ENCODE data around the gene MT1M.
"Not testable (repeated sequence)": the region's sequence is repeated elsewhere in the genome, so short reads cannot be mapped to it uniquely, and the experiment has no call there.

MT1M gene

GRCh38 chr16:56652600-56652999 is 20.1 kb downstream of the MT1M start:
- no peak for DNase-seq

- DNase-seq = no peak
Observed at GRCh38 chr16:56653218-56653617, 20.8 kb downstream of the MT1M start.

- peak; percentile 74 for DNase-seq
Observed at GRCh38 chr16:56657555-56658326, 25.3 kb downstream of the MT1M start, which contains the start of gene MT1F. MT1F (plus strand) TSS chr16:56657959; CDS start chr16:56658059, 100 bp downstream.

- DNase-seq = no peak
Observed at GRCh38 chr16:56658327-56658875, 25.9 kb downstream of the MT1M start.

DNA sequence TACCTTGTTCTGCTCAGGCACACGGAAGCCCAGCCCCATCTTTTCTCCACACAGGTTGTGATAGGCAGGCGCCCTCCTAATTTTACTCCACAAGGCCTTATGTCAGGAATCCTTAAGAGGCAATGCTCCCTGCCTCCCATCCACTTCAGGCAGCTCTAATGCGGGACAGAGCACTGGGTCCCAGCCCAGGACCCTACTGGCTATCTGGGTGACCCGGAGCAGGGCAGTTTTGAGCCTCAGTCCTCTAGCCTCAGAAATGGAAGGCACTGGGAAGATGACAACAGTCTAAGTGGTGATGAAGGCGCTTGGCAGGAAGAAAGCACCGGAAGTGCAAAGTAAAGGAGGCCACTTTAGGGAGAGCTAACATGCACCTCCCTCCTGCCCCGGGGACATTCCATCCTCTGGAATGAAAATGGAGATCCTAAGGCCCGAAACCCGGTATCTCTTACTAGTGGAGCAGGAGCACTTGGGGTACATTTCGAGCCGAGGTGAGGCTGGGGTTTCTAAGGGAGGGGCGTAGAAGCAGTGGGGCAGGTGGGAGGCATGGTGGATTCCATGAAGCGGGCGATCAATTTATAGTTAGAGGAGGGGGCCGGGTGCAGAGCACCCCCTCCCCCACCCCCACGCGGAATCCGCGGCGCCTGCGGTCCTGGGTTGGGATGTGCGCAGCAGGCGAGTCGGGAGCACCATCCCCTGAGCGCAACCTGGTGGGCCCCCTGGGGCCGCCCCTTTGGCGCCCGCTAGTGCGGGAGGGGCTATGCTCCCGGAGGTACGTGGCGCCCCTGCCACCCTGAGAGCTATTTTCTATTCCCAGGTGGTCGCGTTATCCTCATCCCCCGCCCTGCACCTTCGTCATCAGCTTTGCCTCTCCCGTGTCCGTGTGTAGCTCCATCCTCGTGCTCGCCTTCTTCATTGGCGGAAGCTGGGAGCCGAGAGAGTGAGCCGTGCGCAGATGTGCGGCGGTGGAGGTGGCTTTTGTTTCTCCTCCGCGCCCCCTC is 30.2 kb downstream of the MT1M start:
- no peak for DNase-seq

- DNase-seq = no peak
Observed at GRCh38 chr16:56664506-56664905, 32.0 kb downstream of the MT1M start.

DNA sequence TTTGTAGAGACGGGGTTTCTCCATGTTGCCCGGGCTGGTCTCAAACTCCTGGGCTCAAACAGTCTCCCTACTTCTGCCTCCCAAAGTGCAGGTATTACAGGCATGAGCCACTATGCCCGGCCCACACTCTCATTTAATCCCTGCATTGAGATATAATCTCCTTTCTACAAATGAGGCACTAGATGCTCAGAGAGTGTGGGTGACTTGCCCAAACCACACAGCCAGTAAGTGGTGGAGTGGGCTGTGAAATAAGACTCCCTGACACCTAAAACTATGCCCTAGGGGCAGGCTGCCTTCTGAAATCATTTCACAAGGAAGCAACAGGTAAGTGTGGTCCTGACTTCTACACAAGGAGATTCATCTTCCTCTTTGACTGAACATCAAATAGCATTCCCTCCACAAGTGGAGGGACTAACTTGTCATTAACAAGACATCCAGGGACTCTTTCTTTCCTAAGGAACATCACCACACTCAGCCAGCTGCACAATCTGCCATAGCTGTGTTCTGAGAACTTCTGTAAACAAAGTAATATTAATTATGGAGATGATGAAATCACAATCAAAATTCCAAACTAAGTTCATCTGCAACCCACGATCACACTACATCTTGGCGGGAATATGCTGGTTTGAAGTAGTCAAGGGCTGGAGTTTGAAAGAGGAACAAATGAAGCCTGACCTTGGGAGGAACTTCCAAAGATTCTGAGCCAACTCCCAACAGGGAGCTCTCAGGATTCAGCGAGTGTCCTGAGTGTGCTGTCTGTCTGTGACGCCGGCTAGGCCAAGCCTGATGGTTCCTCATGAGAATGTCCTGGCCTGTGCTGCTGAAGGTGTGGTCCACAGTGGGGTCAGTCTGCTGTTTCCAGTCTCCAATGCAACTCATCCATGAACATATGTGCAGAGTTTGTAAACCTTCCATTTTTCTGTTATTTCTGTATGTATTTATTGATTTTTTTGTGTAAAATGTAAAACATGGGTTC is 33.1 kb downstream of the MT1M start:
- not testable (repeated sequence) for DNase-seq

DNA sequence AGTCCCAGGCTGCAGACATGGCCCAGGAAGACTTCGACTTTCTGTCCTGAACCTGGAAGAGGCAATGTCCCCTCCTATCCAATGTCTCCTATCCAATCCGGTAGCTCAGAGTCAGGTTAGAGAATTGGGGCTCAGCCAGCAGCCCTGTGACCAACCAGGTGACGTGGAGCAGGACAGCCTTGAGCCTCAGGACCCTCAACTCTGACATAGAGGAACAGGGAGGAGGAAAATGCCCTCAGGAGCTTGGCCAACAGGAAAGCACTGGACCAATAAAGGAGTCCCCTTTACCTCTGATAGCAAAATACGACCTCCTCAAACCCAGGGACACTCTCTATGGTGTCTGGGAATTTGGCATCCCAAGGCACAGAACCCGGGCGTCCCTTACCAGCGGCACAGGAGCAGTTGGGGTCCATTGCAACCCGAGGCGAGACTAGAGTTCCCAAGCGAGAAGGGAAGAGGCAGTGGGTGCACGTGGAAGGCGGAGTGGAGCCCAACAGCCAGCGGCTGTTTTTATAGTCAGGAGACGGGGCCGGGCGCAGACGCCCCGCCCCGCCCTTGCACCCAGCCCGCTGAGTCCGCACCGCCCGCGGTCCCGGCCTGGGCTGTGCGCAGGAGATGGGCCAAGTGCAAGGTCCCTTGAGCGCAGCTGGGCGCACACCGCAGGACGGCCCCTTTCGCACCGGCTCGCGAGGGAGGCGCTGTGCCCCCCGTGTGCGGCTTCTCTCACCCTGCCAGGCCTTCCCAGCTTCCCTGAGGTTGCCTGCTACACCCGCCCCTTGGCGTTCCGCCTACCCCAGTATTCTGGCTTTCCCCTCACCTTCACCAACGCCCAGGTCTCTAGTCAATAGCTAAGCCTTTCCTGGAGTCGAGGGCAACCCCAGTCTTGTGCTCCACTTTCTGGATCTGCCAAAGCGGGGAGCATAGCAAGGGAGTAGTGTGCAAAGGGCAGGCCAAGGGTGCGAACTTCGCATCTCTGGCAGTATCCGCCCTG is 35.4 kb downstream of the MT1M start, which contains the start of gene MT1G:
Gene MT1G (minus strand): TSS at position 485 of the 991 bp plus-strand sequence. CDS start 72 bp downstream, at position 413.
- DNase-seq = no peak

- no peak for DNase-seq
Observed at GRCh38 chr16:56669005-56669839, 36.8 kb downstream of the MT1M start, which contains the start of gene MT1H. MT1H (plus strand) TSS chr16:56669814; CDS start chr16:56669885, 71 bp downstream.

DNA sequence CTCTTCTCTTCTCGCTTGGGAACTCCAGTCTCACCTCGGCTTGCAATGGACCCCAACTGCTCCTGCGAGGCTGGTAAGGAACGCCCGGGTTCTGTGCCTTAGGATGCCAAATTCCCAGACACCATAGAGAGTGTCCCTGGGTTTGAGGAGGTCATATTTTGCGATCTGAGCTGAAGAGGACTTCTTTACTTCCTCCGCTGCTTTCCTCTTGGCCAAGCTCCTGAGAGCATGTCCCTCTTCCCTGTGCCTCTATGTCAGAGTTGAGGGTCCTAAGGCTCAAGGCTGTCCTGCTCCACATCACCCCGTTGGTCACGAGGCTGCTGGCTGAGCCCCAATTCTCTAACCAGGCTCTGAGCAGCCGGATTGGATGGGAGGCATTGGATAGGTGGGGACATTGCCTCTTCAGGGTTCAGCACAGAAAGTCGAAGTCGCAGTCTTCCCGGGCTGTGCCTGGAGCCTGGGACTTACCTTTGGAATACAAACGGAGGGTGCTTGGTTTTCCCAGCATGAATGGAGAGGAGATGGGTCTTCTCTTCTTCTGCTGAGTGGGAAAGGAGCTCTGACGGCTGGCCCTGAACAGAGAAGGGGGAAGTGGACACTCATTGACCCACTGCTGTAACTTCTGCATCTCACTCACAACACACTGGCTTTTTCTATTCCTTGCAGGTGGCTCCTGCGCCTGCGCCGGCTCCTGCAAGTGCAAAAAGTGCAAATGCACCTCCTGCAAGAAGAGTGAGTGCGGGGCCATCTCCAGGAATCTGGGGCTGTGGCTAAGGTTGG is 37.6 kb downstream of the MT1M start:
- no peak for DNase-seq

GRCh38 chr16:56670620-56670934 is 38.1 kb downstream of the MT1M start:
- no peak for DNase-seq

DNA sequence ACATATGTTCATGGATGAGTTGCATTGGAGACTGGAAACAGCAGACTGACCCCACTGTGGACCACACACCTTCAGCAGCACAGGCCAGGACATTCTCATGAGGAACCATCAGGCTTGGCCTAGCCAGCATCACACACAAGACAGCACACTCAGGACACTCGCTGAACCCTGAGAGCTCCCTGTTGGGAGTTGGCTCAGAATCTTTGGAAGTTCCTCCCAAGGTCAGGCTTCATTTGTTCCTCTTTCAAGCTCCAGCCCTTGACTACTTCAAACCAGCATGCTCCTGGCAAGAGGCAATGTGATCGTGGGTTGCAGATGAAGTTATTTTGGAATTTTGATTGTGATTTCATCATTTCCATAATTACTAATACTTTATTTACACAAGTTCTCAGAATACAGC is 39.2 kb downstream of the MT1M start:
- DNase-seq = not testable (repeated sequence)

GRCh38 chr16:56672171-56672570 is 39.7 kb downstream of the MT1M start:
- not testable (repeated sequence) for DNase-seq

DNA sequence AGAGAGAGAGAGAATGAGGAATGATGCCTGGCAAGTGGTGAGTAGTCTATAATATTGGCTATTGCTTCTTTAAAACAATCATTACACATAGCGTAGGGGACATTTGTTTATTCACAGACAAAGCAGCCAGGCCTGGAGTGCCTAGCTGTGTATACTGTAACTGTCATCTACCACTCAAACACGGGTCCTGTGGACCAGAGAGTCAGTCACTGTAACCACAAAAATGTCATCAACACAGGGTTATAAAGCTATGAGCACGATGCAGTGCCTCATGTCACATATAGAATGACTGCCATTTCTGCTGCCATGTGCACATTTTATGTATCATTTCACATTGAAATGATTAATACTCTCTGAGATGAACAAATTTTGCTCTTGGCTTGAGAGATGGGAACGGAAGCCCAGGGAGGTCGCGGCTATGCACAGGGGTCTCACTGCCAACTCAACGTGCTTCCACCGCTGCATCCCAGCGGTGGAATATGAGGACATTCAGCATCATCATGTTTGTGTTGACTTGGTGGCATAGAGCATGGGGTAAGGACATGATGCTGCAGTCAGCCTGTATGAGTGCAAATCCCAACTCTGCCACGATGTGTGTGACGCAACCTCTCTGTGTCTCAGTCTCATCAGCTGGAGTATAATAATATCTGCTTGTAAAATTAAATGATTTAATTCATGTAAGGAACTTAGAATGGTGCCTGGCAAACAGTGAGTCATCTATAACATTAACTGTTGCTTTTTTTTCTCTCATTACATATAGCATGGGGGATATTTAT is 40.5 kb downstream of the MT1M start:
- DNase-seq = no peak

DNA sequence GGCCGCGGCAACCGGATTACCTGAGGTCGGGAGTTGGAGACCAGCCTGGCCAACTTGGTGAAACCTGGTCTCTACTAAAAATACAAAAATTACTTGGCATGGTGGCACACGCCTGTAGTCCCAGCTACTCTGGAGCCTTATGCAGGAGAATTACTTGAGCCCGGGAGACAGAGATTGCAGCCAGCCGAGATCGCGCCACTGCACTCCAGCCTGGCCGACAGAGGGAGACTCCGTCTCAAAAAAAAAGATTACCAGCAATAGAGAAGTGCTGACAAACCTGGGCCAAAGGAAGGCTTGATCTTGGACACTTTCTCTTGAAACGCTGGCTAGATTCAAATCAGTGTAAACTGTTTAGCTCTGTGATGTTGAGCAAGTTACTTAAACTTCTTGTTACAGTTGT is 41.5 kb downstream of the MT1M start:
- DNase-seq = peak; percentile 56

GRCh38 chr16:56674570-56674969 is 42.1 kb downstream of the MT1M start:
- DNase-seq = not testable (repeated sequence)

DNA sequence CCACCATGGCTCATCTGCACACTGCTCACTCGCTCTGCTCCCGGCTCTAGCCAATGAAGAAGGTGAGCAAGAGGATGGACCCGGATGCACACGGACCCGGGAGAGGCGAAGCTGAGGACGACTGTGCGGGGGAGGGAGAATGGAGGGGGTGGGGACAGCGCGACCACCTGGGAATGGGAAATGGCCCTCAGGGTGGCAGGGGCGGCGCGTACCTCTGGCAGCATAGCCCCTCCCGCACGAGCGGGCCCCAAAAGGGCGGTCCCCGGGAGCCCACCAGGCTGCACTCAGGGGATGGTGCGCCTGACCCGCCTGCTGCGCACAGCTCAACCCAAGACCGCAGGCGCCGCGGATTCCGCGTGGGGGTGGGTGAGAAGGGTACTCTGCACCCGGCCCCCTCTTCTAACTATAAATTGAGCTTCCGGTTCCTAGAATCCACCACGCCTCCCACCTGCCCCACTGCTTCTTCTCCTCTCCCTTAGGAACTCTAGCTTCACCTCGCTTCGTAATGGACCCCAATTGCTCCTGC is 43.3 kb downstream of the MT1M start:
- DNase-seq = no peak

DNA sequence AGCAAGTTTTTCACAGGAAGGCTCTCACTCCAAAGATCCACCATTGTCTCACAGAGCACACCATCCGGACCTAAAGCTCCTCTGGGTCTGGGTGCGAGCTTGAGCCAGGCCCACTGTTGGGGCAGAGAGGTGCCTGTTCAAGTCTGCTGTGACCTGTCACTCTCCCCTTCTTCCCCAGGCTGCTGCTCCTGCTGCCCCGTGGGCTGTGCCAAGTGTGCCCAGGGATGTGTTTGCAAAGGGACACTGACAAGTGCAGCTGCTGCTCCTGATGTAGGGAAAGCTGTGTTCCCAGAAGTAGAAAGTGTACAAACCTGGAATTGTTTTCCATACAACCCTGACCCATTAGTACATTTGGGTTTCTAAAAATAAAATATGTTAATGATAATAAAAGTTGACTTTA is 45.0 kb downstream of the MT1M start:
- no peak for DNase-seq

Data from eye (tissue), 1 donor.